ENCODE data around the gene C1orf74.

Gene C1orf74

GRCh38 chr1:209815931-209816341, 31.6 kb upstream of the C1orf74 start:
- Histone ChIP-seq H3K4me1 (no peaks in the 10 kb centered on the region), H3K36me3 (replicated peaks) (no peaks in the 10 kb centered on the region), H3K4me3 (no peak overlapping the region), H3K9me3 (no peaks in the 10 kb centered on the region), H3K27me3 (ENCODE audit: low read depth) (peaks cover 10% of the 10 kb centered on the region; the same call in 1 of the 2 replicates)
- in situ Hi-C loops (cut with MboI; ENCODE audit: low sequenced_read_pairs), result no loop called here
- DNase-seq (ENCODE audit: low spot score in 2 of 2), result no peak

- Histone ChIP-seq H3K36me3 (replicated peaks) (no peaks in the 10 kb centered on the region), H3K4me3 (no peak overlapping the region), H3K27me3 (ENCODE audit: low read depth) (peaks cover 10% of the 10 kb centered on the region; the same call in 1 of the 2 replicates), H3K4me1 (no peaks in the 10 kb centered on the region), H3K9me3 (no peaks in the 10 kb centered on the region)
- no peak for DNase-seq (ENCODE audit: low spot score in 2 of 2)
- in situ Hi-C loops (cut with MboI; ENCODE audit: low sequenced_read_pairs), result no loop called here
Observed at GRCh38 chr1:209815490-209815889, 31.1 kb upstream of the C1orf74 start.

GRCh38 chr1:209813902-209814301, 29.5 kb upstream of the C1orf74 start:
- H3K4me1 ChIP-seq, result no peaks in the 10 kb centered on the region
- in situ Hi-C loops (cut with MboI; ENCODE audit: low sequenced_read_pairs), result no loop called here
- no peak for DNase-seq (ENCODE audit: low spot score in 2 of 2)

GRCh38 chr1:209810783-209811182, 26.4 kb upstream of the C1orf74 start:
- in situ Hi-C loops (cut with MboI; ENCODE audit: low sequenced_read_pairs), result no loop called here
- no peak for DNase-seq (ENCODE audit: low spot score in 2 of 2)

More at GRCh38 chr1:209813902-209814301, 29.5 kb upstream of the C1orf74 start:
- Histone ChIP-seq H3K36me3 (replicated peaks) (no peaks in the 10 kb centered on the region), H3K27me3 (ENCODE audit: low read depth) (0 out of 2 replicates have a peak, but pooled peaks cover 5% of the 10 kb centered on the region), H3K4me3 (no peak overlapping the region), H3K9me3 (no peaks in the 10 kb centered on the region)

GRCh38 chr1:209809611-209810010, 25.3 kb upstream of the C1orf74 start:
- H3K27me3 ChIP-seq (ENCODE audit: low read depth), result no peaks in the 10 kb centered on the region
- no peaks in the 10 kb centered on the region for H3K9me3 ChIP-seq
- no peak overlapping the region for H3K4me3 ChIP-seq
- in situ Hi-C loops (cut with MboI; ENCODE audit: low sequenced_read_pairs), result no loop called here
- no peaks in the 10 kb centered on the region for H3K4me1 ChIP-seq
- no peaks in the 10 kb centered on the region for H3K36me3 ChIP-seq (replicated peaks)
- no peak for DNase-seq (ENCODE audit: low spot score in 2 of 2)

More at GRCh38 chr1:209810783-209811182, 26.4 kb upstream of the C1orf74 start:
- Histone ChIP-seq H3K9me3 (no peaks in the 10 kb centered on the region), H3K4me1 (no peaks in the 10 kb centered on the region), H3K4me3 (no peak overlapping the region), H3K36me3 (replicated peaks) (no peaks in the 10 kb centered on the region), H3K27me3 (ENCODE audit: low read depth) (0 out of 2 replicates have a peak, but pooled peaks cover 3% of the 10 kb centered on the region)

- no peaks in the 10 kb centered on the region for H3K9me3 ChIP-seq
- H3K4me3 ChIP-seq, result no peak overlapping the region
- DNase-seq (ENCODE audit: low spot score in 2 of 2), result no peak
- no peaks in the 10 kb centered on the region; the same call in 1 of the 2 replicates for H3K27me3 ChIP-seq (ENCODE audit: low read depth)
- H3K36me3 ChIP-seq (replicated peaks), result no peaks in the 10 kb centered on the region
- in situ Hi-C loops (cut with MboI; ENCODE audit: low sequenced_read_pairs), result no loop called here
- H3K4me1 ChIP-seq, result no peaks in the 10 kb centered on the region
Observed at GRCh38 chr1:209808059-209808581, 23.8 kb upstream of the C1orf74 start.

GRCh38 chr1:209807509-209807908, 23.1 kb upstream of the C1orf74 start:
- Histone ChIP-seq H3K36me3 (replicated peaks) (no peaks in the 10 kb centered on the region), H3K4me3 (no peak overlapping the region), H3K9me3 (no peaks in the 10 kb centered on the region), H3K27me3 (ENCODE audit: low read depth) (no peaks in the 10 kb centered on the region; the same call in 1 of the 2 replicates), H3K4me1 (no peaks in the 10 kb centered on the region)
- no peak for DNase-seq (ENCODE audit: low spot score in 2 of 2)
- in situ Hi-C loops (cut with MboI; ENCODE audit: low sequenced_read_pairs), result no loop called here

- H3K9me3 ChIP-seq, result no peaks in the 10 kb centered on the region
- in situ Hi-C loops (cut with MboI; ENCODE audit: low sequenced_read_pairs), result no loop called here
- H3K36me3 ChIP-seq (replicated peaks), result no peaks in the 10 kb centered on the region
- H3K4me1 ChIP-seq, result no peaks in the 10 kb centered on the region
- no peak within 1 kb of the TSS for H3K4me3 ChIP-seq
- DNase-seq (ENCODE audit: low spot score in 2 of 2), result no peak
- H3K27me3 ChIP-seq (ENCODE audit: low read depth), result no peaks in the 10 kb centered on the region; the same call in 1 of the 2 replicates
Observed at GRCh38 chr1:209805875-209806760, 21.8 kb upstream of the C1orf74 start, which contains the start of gene IRF6. Gene IRF6, minus strand, starts transcription at chr1:209806142. Its CDS starts 4,729 bp downstream, at chr1:209801413.

DNA sequence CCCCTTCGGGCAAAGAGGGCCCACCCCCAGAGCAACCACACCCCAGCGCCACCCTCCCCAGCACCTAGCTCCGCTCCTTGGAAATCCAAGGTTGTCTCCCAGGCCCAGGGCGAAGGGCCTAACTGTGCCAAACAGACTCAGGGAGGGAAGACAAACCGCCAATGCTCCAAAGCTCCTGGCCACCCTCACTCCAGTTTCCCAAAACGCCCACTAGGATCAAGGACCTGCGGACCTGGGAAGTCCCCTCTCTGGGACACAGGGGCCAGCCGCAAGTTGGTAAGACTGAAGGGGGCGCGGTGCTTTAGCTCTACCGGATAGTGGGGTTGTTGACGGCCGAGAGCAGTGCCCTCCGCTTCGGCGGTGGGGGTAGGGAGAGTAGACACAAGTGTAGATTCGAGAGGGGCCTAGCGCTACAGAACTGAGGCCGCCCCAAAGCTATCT, 21.0 kb upstream of the C1orf74 start:
- no peaks in the 10 kb centered on the region for H3K4me1 ChIP-seq
- H3K4me3 ChIP-seq, result no peak overlapping the region
- no peaks in the 10 kb centered on the region for H3K36me3 ChIP-seq (replicated peaks)
- no peak for DNase-seq (ENCODE audit: low spot score in 2 of 2)
- no peaks in the 10 kb centered on the region for H3K9me3 ChIP-seq
- in situ Hi-C loops (cut with MboI; ENCODE audit: low sequenced_read_pairs), result no loop called here
- no peaks in the 10 kb centered on the region; the same call in 1 of the 2 replicates for H3K27me3 ChIP-seq (ENCODE audit: low read depth)

DNA sequence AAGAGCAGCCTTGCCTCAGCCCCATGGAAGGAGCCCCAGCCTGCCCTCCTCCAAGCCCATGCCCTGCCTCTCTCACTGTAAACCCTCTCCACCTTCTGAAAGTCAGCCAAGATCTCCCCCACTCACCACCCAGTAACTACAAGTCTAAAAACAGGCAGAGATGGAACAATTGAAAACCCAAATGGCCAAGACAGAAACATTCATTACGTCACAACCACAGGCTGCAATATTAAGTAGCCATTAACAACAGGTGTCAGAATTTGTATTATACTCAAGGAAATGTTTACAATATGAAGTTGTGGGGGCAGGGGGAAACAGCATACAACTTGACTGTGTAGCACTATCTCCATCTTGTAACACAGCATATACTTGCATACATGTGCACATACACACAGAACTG, 19.2 kb upstream of the C1orf74 start:
- Histone ChIP-seq H3K27me3 (ENCODE audit: low read depth) (no peaks in the 10 kb centered on the region; the same call in 1 of the 2 replicates), H3K36me3 (replicated peaks) (no peaks in the 10 kb centered on the region), H3K4me1 (no peaks in the 10 kb centered on the region), H3K4me3 (no peak overlapping the region), H3K9me3 (no peaks in the 10 kb centered on the region)
- no peak for DNase-seq (ENCODE audit: low spot score in 2 of 2)
- in situ Hi-C loops (cut with MboI; ENCODE audit: low sequenced_read_pairs), result no loop called here

DNA sequence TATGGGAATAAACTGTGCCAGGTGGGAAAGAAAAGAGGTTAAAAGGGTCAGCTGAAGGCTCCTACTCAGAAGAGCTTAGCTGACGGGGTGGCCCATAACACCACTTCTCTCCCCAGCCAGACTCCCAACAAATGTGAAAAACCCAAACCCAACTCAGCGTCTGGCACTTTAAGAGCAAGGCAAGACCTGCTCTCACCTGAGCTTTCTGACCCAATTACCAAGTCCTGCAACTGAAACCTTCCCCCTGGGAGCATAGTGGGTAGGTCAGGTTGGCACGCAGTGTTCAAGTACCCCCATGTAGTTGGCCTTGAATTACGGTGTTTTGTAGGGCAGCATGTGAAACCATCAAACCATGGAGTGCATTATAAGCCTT, 18.4 kb upstream of the C1orf74 start:
- DNase-seq (ENCODE audit: low spot score in 2 of 2), result no peak
- Histone ChIP-seq H3K9me3 (no peaks in the 10 kb centered on the region), H3K36me3 (replicated peaks) (no peaks in the 10 kb centered on the region), H3K4me3 (no peak overlapping the region), H3K4me1 (no peaks in the 10 kb centered on the region), H3K27me3 (ENCODE audit: low read depth) (no peaks in the 10 kb centered on the region; the same call in 1 of the 2 replicates)
- in situ Hi-C loops (cut with MboI; ENCODE audit: low sequenced_read_pairs), result no loop called here

DNA sequence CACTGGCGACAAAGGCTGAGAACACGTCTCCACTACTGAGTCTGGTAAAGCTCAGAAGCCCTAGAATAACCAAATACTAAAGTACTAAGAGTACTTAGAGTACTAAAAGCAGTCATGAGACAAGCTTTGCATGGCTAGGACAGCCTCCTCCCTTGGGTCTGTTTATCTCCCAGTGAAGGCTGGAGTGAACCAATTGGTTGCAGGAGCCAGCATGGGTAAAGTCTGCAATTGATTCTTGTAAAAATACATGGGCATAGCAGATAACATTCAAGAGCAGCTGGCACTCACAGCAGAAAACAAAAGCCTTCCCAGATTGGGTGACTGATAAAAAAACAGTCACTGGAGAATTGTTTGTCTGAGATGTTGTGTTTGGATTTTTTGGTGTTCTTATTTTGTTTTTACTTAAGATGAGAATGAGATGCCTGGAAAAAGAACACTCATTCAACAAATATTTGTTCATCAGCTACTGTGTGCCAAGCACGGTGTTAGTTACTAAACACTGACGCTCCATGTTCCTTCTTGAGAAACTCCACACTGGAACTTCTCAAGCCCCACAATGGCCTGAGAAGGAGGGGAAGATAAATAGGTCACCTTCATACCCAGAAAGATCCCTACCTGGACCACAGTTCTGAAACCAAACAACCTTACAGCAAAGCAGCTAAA, 17.9 kb upstream of the C1orf74 start:
- Histone ChIP-seq H3K9me3 (no peaks in the 10 kb centered on the region), H3K4me1 (no peaks in the 10 kb centered on the region), H3K36me3 (replicated peaks) (no peaks in the 10 kb centered on the region), H3K4me3 (no peak overlapping the region), H3K27me3 (ENCODE audit: low read depth) (no peaks in the 10 kb centered on the region; the same call in 1 of the 2 replicates)
- in situ Hi-C loops (cut with MboI; ENCODE audit: low sequenced_read_pairs), result no loop called here
- DNase-seq (ENCODE audit: low spot score in 2 of 2), result no peak

GRCh38 chr1:209800984-209801834, 16.9 kb upstream of the C1orf74 start:
- in situ Hi-C loops (cut with MboI; ENCODE audit: low sequenced_read_pairs), result no loop called here
- DNase-seq (ENCODE audit: low spot score in 2 of 2), result no peak

More at GRCh38 chr1:209800984-209801834, 16.9 kb upstream of the C1orf74 start:
- no peaks in the 10 kb centered on the region; the same call in 1 of the 2 replicates for H3K27me3 ChIP-seq (ENCODE audit: low read depth)
- no peaks in the 10 kb centered on the region for H3K36me3 ChIP-seq (replicated peaks)
- no peak overlapping the region for H3K4me3 ChIP-seq
- no peaks in the 10 kb centered on the region for H3K9me3 ChIP-seq
- H3K4me1 ChIP-seq, result no peaks in the 10 kb centered on the region

All from HAP-1 (cell line).